GM18909 (cell line): Measurements from ENCODE around the gene TECPR2.
"Not testable (repeated sequence)": the region's sequence is repeated elsewhere in the genome, so short reads cannot be mapped to it uniquely, and the experiment has no call there.

Experiments
- ATAC-seq: cut with Tn5 transposase; IDR thresholded peaks from one replicate; pipeline ENCODE4 v1.9.1; 2021; ENCODE audit warnings: mild to moderate bottlenecking; ENCODE audit not compliant: unreplicated experiment, poor library complexity

The TECPR2 gene

DNA sequence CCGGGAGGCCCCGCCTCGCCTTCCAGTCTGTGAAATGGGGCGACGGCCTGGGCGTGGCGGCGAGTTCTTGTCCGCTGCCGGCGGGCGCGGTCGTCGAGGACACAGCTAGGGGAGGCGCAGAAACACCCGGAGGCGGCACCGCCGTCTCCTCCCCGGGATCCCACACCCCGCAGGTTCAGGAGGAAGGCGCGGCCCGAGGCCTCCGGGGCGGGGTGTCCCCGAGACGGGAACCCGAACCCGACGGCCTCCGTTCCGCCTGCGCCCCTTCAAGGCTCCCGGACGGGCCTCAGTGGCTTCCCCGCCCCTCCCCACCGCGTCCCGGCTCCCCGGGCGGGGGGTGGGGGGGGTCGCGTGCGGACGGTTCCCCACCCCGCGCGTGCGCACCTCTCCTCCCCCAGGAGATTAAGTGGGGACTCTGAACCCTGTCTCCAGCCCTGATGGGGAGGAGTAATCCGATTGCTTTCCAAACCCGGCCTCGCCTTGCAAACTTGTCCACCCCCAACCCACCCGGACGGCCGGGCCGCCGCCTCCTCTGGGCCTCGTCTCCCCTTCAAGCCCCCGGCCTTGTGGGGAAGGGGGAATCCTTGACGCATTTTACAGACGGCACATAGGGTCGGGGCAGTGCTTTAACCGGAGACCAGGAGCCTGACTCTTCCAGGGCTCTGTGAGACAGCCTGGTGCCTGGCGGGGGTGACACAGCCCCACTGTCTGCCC, 182.2 kb downstream of the TECPR2 start:
- ATAC-seq = no peak

GRCh38 chr14:102545461-102546265, 182.9 kb downstream of the TECPR2 start:
- ATAC-seq = no peak

GRCh38 chr14:102548616-102549240, 186.0 kb downstream of the TECPR2 start:
- no peak for ATAC-seq

- not testable (repeated sequence) for ATAC-seq
Observed at GRCh38 chr14:102550927-102551401, 188.2 kb downstream of the TECPR2 start.
